ENCODE data around the gene PTPN9. TPM values are rescaled to one million over a fixed set of nuclear protein-coding genes. Genes with fewer than 3 reads are reported as not detected.

The PTPN9 gene
- total and polyA plus RNA-seq, 2 of the 13 experiments (the other 11 are each of a cell fraction or from before 2014, with no cell fraction given): 16.6 to 19.9 TPM

GRCh38 chr15:75530169-75530568 is 48.9 kb downstream of the PTPN9 start:
- Histone ChIP-seq H3K4me3 (replicated peaks in 1 of 3; ENCODE audit: insufficient read depth in 1 of 3, low read depth in 2 of 3, low read length in 3 of 3) (no peak overlapping the region), H2AFZ (ENCODE audit: low read length) (no peak overlapping the region), H4K20me1 (ENCODE audit: insufficient read depth, low read length) (no peaks in the 10 kb centered on the region), H3K27me3 (ENCODE audit: control insufficient read depth in 1 of 2, insufficient read depth in 2 of 2, low read length in 2 of 2) (no peaks in the 10 kb centered on the region), H3K9me3 (ENCODE audit: low read length) (no peaks in the 10 kb centered on the region), H3K9ac (ENCODE audit: insufficient read depth, low read depth, low read length) (no peak overlapping the region), H3K4me2 (ENCODE audit: low read depth, low read length) (no peak overlapping the region), H3K79me2 (ENCODE audit: insufficient read depth, low read length) (peaks cover 3% of the 10 kb centered on the region), H3K36me3 (replicated peaks in 1 of 2; ENCODE audit: control insufficient read depth in 1 of 2, insufficient read depth in 2 of 2, low read length in 2 of 2) (peaks cover 3 to 12% of the 10 kb centered on the region in 2 experiments; a peak in 4 of 5 replicates), H3K4me1 (ENCODE audit: insufficient read depth, low read length) (peaks cover 10% of the 10 kb centered on the region), H3K27ac (ENCODE audit: extremely low read length, insufficient read depth, low read length) (no peak overlapping the region)
- intact Hi-C loops (cut with micrococcal nuclease; ENCODE audit: unreplicated experiment) (no loop called here), in situ Hi-C loops (cut with HindIII; ENCODE audit: extremely low pct_ligation_motif_present, low pct_unique_long_range_greater_than_20kb) (no loop called here)
- no peak for FAIRE-seq
- ChIA-PET POLR2A (no interaction called here), CTCF (ENCODE audit: low intra/inter-chr PET ratio, low total read pairs) (no interaction called here)
- DNase-seq (ENCODE audit: low spot score): no peak
- WGBS (ENCODE audit: low lambda C conversion rate): 97% methylated on average over 4 of the region's 4 CpGs
- ATAC-seq: no peak
- TF ChIP-seq STAG1 (CRISPR knock-in tag; IDR thresholded peaks at IDR 0.05) (no peak), ZNF7 (CRISPR knock-in tag; IDR thresholded peaks at IDR 0.05) (no peak), PHF8 (CRISPR knock-in tag; IDR thresholded peaks at IDR 0.05) (no peak), ZFP41 (CRISPR knock-in tag; IDR thresholded peaks at IDR 0.05; ENCODE audit: borderline replicate concordance) (no peak), SMAD1 (CRISPR knock-in tag; IDR thresholded peaks at IDR 0.05; ENCODE audit: borderline replicate concordance, low read depth) (no peak), ATF2 (CRISPR knock-in tag; IDR thresholded peaks at IDR 0.05) (no peak), ZNF580 (CRISPR knock-in tag; IDR thresholded peaks at IDR 0.05; ENCODE audit: borderline replicate concordance, low read depth) (no peak), RNF219 (CRISPR knock-in tag; IDR thresholded peaks at IDR 0.05) (no peak), ZNF496 (CRISPR knock-in tag; IDR thresholded peaks at IDR 0.05; ENCODE audit: insufficient replicate concordance) (no peak), TGIF2 (CRISPR knock-in tag; IDR thresholded peaks at IDR 0.05) (no peak), ZNF652 (CRISPR knock-in tag; IDR thresholded peaks at IDR 0.05; ENCODE audit: borderline replicate concordance, low read depth) (no peak), ZNF136 (CRISPR knock-in tag; IDR thresholded peaks at IDR 0.05; ENCODE audit: low read depth) (no peak), ZMAT3 (CRISPR knock-in tag; conservative IDR thresholded peaks at IDR 0.05) (no peak), IRX3 (CRISPR knock-in tag; IDR thresholded peaks at IDR 0.05; ENCODE audit: borderline replicate concordance, low read depth) (no peak), PATZ1 (CRISPR knock-in tag; IDR thresholded peaks at IDR 0.05) (no peak), ZNF367 (CRISPR knock-in tag; IDR thresholded peaks at IDR 0.05; ENCODE audit: borderline replicate concordance) (no peak), ZNF713 (CRISPR knock-in tag; IDR thresholded peaks at IDR 0.05) (no peak)
- no TSS peak for BruUV-seq (replicated peaks)

Data from HepG2 (cell line).